Measurements from ENCODE around the gene TMEM145.
A peak's percentile ranks its signal among the peaks of the same experiment; 100 is the strongest.

The TMEM145 gene

DNA sequence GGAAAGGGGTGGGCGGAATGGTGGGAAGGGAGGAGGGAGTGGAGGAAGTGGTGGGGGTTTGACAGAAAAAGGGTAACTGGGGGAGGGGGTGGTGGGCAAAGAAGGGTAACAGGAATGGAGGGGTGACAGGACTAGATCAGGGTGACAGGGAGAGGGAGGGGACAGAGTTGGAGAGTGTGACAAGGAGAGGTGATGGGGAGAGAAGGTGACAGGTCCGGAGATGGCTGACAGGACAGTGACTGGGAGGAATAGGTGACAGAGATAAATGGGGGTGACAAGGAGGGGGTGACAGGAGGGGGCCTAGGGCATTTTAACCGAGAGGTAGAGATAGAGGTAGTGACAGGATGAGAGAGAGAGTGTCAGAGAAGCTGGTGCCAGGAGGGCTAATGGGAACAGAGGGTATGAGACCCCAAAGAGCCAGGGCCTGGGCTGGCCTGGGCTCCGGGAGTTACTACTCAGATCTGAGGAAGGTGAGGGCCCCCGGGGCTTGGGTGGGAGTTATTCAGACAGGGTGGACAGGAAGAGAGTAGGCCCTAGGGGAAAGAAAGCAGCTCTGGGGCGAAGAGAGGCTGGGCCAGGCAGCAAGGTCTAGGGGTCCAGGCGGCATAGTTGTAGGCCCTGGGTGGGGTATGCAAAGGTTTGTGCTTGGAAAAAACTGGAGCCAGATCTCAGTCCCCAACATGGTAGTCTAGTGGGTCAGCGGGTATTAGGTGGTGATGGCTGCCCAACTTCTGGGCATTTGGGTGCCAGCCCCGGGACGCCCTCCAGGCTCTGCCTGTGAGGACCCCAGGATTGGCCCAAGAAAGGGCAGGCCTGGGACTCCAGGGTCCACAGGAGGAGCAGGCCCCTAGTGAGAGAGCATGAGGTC lies 43.4 kb upstream of the TMEM145 start:
- in situ Hi-C loops (cut with MboI; ENCODE audit: low sequenced_read_pairs, unreplicated experiment), result no loop called here
- TF ChIP-seq, protein P1, sequence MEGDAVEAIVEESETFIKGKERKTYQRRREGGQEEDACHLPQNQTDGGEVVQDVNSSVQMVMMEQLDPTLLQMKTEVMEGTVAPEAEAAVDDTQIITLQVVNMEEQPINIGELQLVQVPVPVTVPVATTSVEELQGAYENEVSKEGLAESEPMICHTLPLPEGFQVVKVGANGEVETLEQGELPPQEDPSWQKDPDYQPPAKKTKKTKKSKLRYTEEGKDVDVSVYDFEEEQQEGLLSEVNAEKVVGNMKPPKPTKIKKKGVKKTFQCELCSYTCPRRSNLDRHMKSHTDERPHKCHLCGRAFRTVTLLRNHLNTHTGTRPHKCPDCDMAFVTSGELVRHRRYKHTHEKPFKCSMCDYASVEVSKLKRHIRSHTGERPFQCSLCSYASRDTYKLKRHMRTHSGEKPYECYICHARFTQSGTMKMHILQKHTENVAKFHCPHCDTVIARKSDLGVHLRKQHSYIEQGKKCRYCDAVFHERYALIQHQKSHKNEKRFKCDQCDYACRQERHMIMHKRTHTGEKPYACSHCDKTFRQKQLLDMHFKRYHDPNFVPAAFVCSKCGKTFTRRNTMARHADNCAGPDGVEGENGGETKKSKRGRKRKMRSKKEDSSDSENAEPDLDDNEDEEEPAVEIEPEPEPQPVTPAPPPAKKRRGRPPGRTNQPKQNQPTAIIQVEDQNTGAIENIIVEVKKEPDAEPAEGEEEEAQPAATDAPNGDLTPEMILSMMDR (IDR thresholded peaks at IDR 0.05; ENCODE audit: borderline replicate concordance, control extremely low read depth, extremely low read depth, insufficient read depth, missing control alignments), result no peak
- no peak for DNase-seq (ENCODE audit: low spot score)

DNA sequence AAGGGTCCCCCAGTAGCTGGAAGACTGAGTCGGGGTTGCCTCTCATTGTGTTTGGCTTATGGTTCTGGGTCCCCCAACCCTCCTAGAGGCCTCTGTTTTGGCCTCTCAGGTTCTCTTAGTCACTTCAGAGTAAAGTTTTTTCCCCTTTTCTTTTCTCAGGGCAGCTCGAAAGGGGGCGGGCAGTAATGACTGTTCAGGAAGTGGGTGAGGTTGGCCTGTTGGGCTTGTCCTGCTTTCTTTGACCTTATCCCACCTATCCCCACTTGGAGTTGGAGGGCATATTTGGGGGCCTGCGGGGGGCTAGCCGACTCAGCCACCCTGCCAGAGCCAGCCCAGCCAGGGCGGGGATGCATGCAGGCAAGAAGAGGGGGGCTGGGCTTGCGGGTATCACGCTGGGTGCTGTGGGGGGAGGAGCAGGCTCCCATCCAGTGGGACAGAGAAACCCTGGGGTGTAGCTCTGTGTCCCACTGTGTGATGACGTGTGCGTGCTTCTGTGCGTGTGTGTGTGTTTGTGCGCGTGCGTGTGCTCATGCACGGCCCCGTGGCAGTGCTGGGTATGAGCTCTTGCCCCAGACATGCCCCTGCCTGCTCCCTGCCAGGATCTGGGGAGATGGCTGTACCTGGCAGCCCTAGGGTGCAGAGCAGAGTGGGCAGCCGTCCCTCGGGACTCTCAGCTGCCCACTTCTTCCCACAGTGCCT lies 42.6 kb upstream of the TMEM145 start:
- in situ Hi-C loops (cut with MboI; ENCODE audit: low sequenced_read_pairs, unreplicated experiment), result no loop called here
- peak; percentile 68 for DNase-seq (ENCODE audit: low spot score)
- TF ChIP-seq, protein P1 (IDR thresholded peaks at IDR 0.05; ENCODE audit: borderline replicate concordance, control extremely low read depth, extremely low read depth, insufficient read depth, missing control alignments), result no peak

DNA sequence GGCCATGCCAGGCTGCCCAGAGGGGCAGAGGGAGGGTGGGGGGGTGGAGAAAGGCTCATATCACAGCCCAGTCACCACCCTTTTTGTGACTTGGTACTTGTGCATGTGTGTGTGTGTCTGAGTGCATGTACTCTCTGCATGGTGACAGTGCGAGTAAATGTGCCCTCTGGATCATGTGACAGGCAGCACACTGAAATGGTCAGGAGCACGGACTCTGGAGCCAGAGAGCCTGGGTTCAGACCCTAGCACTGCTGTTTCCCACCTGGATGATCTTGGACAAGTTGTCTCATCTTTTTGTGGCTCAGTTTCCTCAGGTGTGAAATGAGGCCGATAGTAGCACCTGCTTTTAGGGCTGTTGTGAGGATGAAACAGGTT lies 42.1 kb upstream of the TMEM145 start:
- no peak for DNase-seq (ENCODE audit: low spot score)
- TF ChIP-seq, protein P1 (IDR thresholded peaks at IDR 0.05; ENCODE audit: borderline replicate concordance, control extremely low read depth, extremely low read depth, insufficient read depth, missing control alignments), result no peak
- in situ Hi-C loops (cut with MboI; ENCODE audit: low sequenced_read_pairs, unreplicated experiment), result no loop called here

DNA sequence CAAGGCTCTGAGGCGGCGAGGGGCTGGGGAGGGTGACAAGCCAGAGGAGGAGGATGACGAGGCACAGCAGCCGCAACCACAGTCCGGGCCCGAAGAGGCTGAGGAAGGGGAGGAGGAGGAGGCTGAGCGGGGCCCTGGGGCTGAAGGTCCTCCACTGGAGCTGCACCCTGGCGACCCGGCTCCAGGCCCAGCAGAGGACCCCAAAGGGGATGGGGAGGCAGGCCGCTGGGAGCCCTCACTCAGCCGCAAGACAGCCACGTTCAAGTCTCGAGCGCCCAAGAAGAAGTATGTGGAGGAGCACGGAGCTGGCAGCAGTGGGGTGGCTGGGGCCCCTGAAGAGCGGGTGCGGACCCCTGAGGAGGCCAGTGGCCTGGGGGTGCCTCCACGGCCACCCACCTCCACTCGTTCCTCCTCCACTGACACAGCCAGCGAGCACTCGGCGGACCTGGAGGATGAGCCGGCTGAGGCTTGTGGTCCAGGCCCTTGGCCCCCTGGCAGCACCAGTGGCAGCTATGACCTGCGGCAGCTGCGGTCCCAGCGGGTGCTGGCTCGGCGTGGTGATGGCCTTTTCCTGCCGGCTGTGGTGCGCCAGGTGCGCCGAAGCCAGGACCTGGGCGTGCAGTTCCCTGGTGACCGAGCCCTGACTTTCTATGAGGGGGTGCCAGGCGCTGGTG lies 41.1 kb upstream of the TMEM145 start:
- in situ Hi-C loops (cut with MboI; ENCODE audit: low sequenced_read_pairs, unreplicated experiment), result no loop called here
- TF ChIP-seq, protein P1 (IDR thresholded peaks at IDR 0.05; ENCODE audit: borderline replicate concordance, control extremely low read depth, extremely low read depth, insufficient read depth, missing control alignments), result no peak
- DNase-seq (ENCODE audit: low spot score), result no peak

DNA sequence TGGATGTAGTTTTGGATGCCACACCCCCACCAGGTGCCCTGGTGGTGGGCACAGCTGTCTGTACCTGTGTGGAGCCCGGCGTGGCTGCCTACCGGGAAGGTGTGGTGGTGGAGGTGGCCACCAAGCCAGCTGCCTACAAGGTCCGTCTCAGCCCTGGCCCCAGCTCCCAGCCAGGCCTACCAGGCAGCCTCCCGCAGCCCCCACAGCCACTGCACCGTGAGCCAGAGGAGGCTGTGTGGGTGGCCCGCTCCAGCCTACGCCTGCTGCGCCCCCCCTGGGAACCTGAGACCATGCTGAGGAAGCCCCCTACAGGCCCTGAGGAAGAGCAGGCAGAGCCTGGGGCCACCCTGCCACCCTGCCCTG lies 40.6 kb upstream of the TMEM145 start:
- TF ChIP-seq, protein P1 (IDR thresholded peaks at IDR 0.05; ENCODE audit: borderline replicate concordance, control extremely low read depth, extremely low read depth, insufficient read depth, missing control alignments), result no peak
- in situ Hi-C loops (cut with MboI; ENCODE audit: low sequenced_read_pairs, unreplicated experiment), result no loop called here
- no peak for DNase-seq (ENCODE audit: low spot score)

DNA sequence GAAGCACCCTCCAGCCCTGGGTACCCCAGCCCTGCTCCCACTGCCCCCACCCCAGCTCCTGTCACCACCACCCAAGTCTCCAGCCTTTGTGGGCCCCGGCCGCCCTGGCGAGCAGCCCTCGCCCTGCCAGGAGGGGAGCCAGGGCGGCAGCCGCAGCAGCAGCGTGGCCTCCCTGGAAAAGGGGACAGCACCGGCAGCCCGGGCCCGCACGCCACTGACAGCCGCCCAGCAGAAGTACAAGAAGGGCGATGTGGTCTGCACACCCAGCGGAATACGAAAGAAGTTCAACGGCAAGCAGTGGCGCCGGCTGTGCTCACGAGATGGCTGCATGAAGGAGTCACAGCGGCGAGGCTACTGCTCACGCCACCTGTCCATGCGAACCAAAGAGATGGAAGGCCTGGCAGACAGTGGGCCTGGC lies 40.1 kb upstream of the TMEM145 start:
- TF ChIP-seq, protein P1 (IDR thresholded peaks at IDR 0.05; ENCODE audit: borderline replicate concordance, control extremely low read depth, extremely low read depth, insufficient read depth, missing control alignments), result no peak
- in situ Hi-C loops (cut with MboI; ENCODE audit: low sequenced_read_pairs, unreplicated experiment), result no loop called here
- no peak for DNase-seq (ENCODE audit: low spot score)
